Measurements from ENCODE around the gene MTMR10. TPM values are rescaled to one million over a fixed set of nuclear protein-coding genes. Genes with fewer than 3 reads are reported as not detected.

The MTMR10 gene
- total and polyA plus RNA-seq, 11 donors, result 8.6 to 38.9 (median 27.7) TPM

DNA sequence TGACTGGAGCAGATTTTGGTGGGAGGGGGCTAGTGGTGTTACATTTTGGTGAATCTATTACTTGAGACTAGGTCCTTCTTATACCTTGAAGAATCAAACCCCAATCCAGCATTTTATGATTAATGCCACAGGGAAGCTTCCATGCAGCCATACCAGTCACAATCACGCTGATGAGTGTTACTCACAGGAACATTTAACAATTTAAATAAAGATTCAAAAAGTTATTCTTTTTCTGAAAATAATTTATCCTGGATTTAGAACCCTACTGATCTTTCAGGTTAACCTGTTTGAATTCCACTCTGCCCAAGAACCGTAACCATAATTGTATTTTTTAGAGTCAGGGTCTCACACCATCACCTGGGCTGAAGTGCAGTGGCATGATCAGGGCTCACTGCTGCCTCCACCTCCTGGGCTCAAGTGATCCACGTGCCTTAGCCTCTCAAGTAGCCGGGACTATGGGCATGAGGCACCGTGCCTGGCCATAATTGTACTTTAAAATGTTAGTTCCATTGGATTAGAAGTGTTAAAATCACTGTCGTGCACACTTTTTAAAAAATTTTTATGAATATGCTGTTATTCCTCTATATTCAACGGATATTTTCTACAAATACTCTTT is 929 bp upstream of the MTMR10 start:
- Histone ChIP-seq H3K4me3 (peak overlapping the region; percentile 82 to 99 (median 94)), H3K27ac (peak overlapping the region; percentile 89 to 99 (median 96)), H3K9me3 (no peaks in the 10 kb centered on the region), H3K36me3 (peaks cover 0 to 11% (median 0%) of the 10 kb centered on the region in 9 donors), H3K4me1 (peaks cover 0 to 42% (median 31%) of the 10 kb centered on the region in 12 donors), H3K27me3 (no peaks in the 10 kb centered on the region)
- intact Hi-C loops (cut with DNase I), result loop anchor here in 4 of 10 donors (5.0 to 10.0 kb wide), 7 partner anchors 40 to 402 kb away; partner anchors contain the start of genes FAN1 (in 1 of the 4) and KLF13 (in 1 of the 4)
- no peak for ATAC-seq
- 56 to 80% (median 64%) methylated on average over 7 of the region's 7 CpGs for WGBS, 4 donors
- DNase-seq, result no peak
- TF ChIP-seq, protein P1, sequence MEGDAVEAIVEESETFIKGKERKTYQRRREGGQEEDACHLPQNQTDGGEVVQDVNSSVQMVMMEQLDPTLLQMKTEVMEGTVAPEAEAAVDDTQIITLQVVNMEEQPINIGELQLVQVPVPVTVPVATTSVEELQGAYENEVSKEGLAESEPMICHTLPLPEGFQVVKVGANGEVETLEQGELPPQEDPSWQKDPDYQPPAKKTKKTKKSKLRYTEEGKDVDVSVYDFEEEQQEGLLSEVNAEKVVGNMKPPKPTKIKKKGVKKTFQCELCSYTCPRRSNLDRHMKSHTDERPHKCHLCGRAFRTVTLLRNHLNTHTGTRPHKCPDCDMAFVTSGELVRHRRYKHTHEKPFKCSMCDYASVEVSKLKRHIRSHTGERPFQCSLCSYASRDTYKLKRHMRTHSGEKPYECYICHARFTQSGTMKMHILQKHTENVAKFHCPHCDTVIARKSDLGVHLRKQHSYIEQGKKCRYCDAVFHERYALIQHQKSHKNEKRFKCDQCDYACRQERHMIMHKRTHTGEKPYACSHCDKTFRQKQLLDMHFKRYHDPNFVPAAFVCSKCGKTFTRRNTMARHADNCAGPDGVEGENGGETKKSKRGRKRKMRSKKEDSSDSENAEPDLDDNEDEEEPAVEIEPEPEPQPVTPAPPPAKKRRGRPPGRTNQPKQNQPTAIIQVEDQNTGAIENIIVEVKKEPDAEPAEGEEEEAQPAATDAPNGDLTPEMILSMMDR (IDR thresholded peaks at IDR 0.05), result no peak
- TF ChIP-seq POLR2A (IDR thresholded peaks at IDR 0.05), result no peak

DNA sequence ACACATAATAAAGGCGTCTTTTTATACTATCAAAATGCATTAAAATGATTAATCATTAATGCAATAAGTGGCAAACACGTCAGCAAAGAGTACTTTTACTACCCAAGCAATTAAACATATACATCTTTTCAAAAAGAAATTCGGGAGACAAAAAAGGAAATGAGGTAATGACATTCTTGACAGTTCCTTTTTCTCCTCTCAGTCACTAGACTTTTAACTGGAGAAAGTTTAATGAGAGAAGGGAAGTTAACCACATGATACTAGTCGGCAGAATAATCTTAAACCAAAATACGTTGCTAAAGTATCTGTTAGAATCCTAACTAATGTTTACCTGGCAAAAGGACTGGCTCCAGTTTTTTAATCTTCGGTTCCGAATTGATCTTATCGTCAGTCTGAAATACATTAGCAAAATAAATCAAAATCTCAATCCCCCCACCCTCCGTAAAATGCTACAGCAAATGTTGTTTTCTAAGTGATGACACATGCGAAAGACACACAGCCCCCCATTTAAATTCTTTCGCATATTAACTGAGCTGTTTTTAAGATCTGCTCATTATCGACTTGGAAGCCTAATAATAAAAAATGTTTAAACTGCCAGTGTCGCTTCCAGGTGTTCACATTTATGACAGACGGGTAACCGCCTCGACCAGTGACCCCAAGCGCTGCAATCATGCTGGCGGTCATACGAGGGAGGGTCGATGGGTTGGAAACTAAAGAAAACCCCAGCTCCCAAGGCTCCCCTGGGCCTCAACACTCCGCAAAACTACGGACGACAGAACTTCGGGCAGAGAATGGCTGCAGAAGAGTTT is 778 bp downstream of the MTMR10 start:
- 4 to 6% (median 5%) methylated on average over 24 of the region's 24 CpGs for WGBS, 4 donors
- intact Hi-C loops (cut with DNase I), result loop anchor here in 4 of 10 donors (2.0 to 10.0 kb wide), 8 partner anchors 42 to 498 kb away; partner anchors contain the start of genes FAN1 (in 1 of the 4) and KLF13 (in 1 of the 4)
- Histone ChIP-seq H3K4me3 (peak overlapping the region; percentile 82 to 99 (median 94)), H3K4me1 (peaks cover 0 to 56% (median 47%) of the 10 kb centered on the region in 12 donors), H3K36me3 (peaks cover 0 to 27% (median 7%) of the 10 kb centered on the region in 9 donors), H3K27me3 (no peaks in the 10 kb centered on the region), H3K9me3 (no peaks in the 10 kb centered on the region), H3K27ac (peak overlapping the region; percentile 89 to 99 (median 96))
- peak in 1 of 5 donors; percentile 22 for DNase-seq
- peak in 1 of 4 donors; percentile 23 for ATAC-seq
- no peak for TF ChIP-seq POLR2A (IDR thresholded peaks at IDR 0.05)
- TF ChIP-seq, protein P1 (IDR thresholded peaks at IDR 0.05), result no peak

DNA sequence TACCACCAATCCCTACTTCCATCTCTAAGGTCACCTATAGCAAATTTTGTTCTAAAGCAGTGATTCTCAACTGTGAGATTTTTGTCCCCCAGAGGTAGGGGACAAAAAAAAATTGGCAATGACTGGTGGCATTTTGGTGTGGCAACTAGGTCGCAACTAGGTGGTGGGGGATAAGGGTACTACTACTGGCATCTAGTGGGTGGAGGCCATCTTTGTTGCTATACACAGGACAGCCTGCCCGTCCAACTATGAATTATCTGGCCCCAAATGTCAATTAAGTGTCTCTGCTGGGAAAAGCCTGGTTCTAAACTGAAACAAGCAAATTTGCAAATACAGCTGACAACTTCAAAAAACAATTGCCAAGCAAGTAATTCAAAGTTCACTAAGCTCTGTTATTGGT is 1.4 kb downstream of the MTMR10 start:
- Histone ChIP-seq H3K36me3 (peaks cover 0 to 32% (median 9%) of the 10 kb centered on the region in 9 donors), H3K4me1 (peaks cover 0 to 63% (median 53%) of the 10 kb centered on the region in 12 donors), H3K9me3 (no peaks in the 10 kb centered on the region), H3K27ac (peak overlapping the region in 5 of 12 donors; percentile 32 to 98 (median 97)), H3K27me3 (no peaks in the 10 kb centered on the region), H3K4me3 (peak overlapping the region in 10 of 12 donors; percentile 82 to 99 (median 94))
- ATAC-seq, result no peak
- intact Hi-C loops (cut with DNase I), result loop anchor here in 4 of 10 donors (2.0 to 10.0 kb wide), 8 partner anchors 42 to 499 kb away; partner anchors contain the start of genes FAN1 (in 1 of the 4) and KLF13 (in 1 of the 4)
- DNase-seq, result no peak
- WGBS, 4 donors, result 48 to 51% (median 49%) methylated on average over 2 of the region's 2 CpGs
- TF ChIP-seq, protein P1 (IDR thresholded peaks at IDR 0.05), result no peak
- TF ChIP-seq POLR2A (IDR thresholded peaks at IDR 0.05), result no peak

Measured in heart left ventricle (tissue), 16 donors.